Adipose tissue (tissue), 3 donors: Measurements from ENCODE around the gene NUBPL. TPM values are rescaled to one million over a fixed set of nuclear protein-coding genes. Genes with fewer than 3 reads are reported as not detected.
"Not testable (repeated sequence)": the region's sequence is repeated elsewhere in the genome, so short reads cannot be mapped to it uniquely, and the experiment has no call there.

Experiments
- H3K27ac ChIP-seq: one replicate; pipeline ENCODE4 v1.5.1; 2013; ENCODE audit warnings: low read depth, low read length
- WGBS, 3 donors: extraction: QIAGEN DNeasy Blood & Tissue Kit; methylation state at CpG; one replicate each; pipeline ENCODE4 v1.1.7; 2013; 5-methylcytosine and 5-hydroxymethylcytosine counted together
- polyA plus RNA-seq, 3 donors: library from polyadenylated mRNA; stranded (reverse); fragments of 200-250 nt; gene quantifications; one replicate each; pipeline ENCODE4 v1.2.3, GENCODE V29; 2013
- donor health status: healthy with polysubstance abuse.
- donor health status: Bipolar disorder and iron deficiency.
- donor health status: healthy.

The NUBPL gene
- polyA plus RNA-seq, 3 donors: 2.9 to 7.8 (median 7.5) TPM

GRCh38 chr14:31766315-31766892 is 205.2 kb downstream of the NUBPL start:
- 81 to 93% (median 93%) methylated on average over 5 of the region's 5 CpGs for WGBS, 3 donors
- no peak overlapping the region for H3K27ac ChIP-seq

- H3K27ac ChIP-seq: no peak overlapping the region
Measured at GRCh38 chr14:31768355-31768754, 207.2 kb downstream of the NUBPL start.

- 69 to 92% (median 83%) methylated on average over 4 of the region's 4 CpGs for WGBS, 3 donors
- no peak overlapping the region for H3K27ac ChIP-seq
Measured at GRCh38 chr14:31770271-31770670, 209.1 kb downstream of the NUBPL start.

DNA sequence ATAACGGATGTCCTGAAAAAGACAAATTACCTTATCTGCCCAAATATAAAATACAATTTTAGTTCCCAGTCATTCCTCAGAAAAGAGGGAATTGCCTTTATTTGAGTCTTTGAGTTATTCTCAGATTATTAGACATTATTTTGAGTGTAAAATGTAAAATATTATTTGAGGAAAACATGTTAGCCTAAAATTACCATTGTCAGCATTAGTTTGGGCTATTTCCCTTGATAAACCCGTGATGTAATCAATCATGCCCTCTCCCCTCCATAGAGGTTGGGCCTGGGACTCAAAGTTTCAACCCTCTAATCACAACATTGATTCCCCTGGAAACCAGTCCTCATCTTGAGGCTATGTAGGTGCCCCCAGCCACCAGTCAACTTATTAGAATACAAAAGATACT is 213.4 kb downstream of the NUBPL start:
- 89 to 98% (median 93%) methylated on average over 2 of the region's 2 CpGs for WGBS, 3 donors
- H3K27ac ChIP-seq: no peak overlapping the region

- no peak overlapping the region for H3K27ac ChIP-seq
- 63 to 86% (median 65%) methylated on average over 4 of the region's 4 CpGs for WGBS, 3 donors
Measured at GRCh38 chr14:31777312-31777711, 216.1 kb downstream of the NUBPL start.

- no peak overlapping the region for H3K27ac ChIP-seq
- WGBS, 3 donors: 97 to 100% (median 98%) methylated on average over 1 of the region's 1 CpG
Measured at GRCh38 chr14:31781578-31781977, 220.4 kb downstream of the NUBPL start.

GRCh38 chr14:31785574-31785973 is 224.4 kb downstream of the NUBPL start:
- 82 to 89% (median 87%) methylated on average over 1 of the region's 1 CpG for WGBS, 3 donors
- H3K27ac ChIP-seq: no peak overlapping the region

DNA sequence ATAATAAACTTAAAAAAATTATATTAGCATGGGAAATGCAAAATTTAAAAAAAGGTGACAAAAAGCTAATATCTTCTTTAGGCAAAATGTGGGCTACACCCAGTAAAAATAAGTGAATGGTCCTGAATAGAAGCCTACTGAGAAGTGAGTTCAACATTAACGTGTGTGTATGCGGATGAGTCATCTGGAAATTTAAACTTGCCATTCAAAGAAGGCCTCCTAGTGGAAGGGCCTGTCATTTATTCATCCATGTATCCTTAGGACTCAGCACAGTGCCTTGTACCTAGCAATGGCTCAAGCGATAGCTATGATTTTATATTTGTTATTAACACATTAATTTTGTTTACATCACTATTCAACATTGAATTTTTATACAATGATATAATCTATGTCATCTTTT is 226.2 kb downstream of the NUBPL start:
- no peak overlapping the region for H3K27ac ChIP-seq
- WGBS, 3 donors: 86 to 92% (median 90%) methylated on average over 3 of the region's 3 CpGs

GRCh38 chr14:31788340-31788739 is 227.1 kb downstream of the NUBPL start:
- H3K27ac ChIP-seq: no peak overlapping the region
- WGBS, 3 donors: 94 to 95% (median 95%) methylated on average over 1 of the region's 1 CpG

- no peak overlapping the region for H3K27ac ChIP-seq
Measured at GRCh38 chr14:31792726-31793125, 231.5 kb downstream of the NUBPL start.

GRCh38 chr14:31797946-31798345 is 236.7 kb downstream of the NUBPL start:
- 90 to 92% (median 92%) methylated on average over 3 of the region's 3 CpGs for WGBS, 3 donors
- H3K27ac ChIP-seq: not testable (repeated sequence)

- H3K27ac ChIP-seq: no peak overlapping the region
Measured at GRCh38 chr14:31802838-31803237, 241.6 kb downstream of the NUBPL start.

DNA sequence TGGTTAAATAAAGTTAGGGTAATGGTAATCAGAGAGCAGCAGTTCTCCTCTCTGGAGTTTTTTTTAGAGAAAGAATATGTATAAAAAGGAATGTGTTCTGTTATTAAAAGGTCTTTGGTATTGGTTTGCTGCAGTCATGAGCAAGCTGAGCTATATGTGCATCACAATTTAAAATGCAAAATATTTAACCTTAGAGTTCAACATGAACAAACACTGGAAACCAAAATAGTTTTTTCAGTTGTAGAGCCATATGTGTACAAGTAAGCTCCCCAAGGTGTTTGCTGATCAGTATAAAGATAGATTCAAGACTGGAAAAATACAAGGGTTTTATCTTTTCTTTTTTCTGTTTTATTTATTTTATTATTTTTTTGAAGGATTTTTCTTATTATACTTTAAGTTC is 245.0 kb downstream of the NUBPL start:
- no peak overlapping the region for H3K27ac ChIP-seq

- WGBS, 3 donors: 78 to 87% (median 80%) methylated on average over 15 of the region's 15 CpGs
- not testable (repeated sequence) for H3K27ac ChIP-seq
Measured at GRCh38 chr14:31811693-31812628, 250.8 kb downstream of the NUBPL start.

DNA sequence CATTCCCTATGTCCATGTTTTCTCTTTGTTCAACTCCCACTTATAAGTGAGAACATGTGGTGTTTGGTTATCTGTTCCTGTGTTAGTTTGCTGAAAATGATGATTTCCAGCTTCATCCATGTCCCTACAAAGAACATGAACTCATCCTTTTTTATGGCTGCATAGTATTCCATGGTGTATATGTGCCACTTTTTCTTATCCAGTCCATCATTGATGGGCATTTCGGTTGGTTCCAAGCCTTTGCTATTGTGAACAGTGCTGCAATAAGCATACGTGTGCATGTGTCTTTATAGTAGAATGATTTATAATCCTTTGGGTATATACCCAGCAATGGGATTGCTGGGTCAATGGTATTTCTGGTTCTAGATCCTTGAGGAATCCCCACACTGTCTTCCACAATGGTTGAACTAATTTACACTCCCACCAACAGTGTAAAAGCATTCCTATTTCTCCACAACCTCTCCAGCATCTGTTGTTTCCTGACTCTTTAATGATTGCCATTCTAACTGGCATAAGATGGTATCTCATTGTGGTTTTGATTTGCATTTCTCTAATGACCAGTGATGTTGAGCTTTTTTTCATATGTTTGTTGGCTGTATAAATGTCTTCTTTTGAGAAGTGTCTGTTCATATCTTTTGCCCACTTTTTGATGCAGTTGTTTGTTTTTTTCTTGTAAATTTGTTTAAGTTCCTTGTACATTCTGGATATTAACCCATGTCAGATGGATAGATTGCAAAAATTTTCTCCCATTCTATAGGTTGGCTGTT is 252.7 kb downstream of the NUBPL start:
- WGBS, 3 donors: 93 to 98% (median 95%) methylated on average over 2 of the region's 2 CpGs

DNA sequence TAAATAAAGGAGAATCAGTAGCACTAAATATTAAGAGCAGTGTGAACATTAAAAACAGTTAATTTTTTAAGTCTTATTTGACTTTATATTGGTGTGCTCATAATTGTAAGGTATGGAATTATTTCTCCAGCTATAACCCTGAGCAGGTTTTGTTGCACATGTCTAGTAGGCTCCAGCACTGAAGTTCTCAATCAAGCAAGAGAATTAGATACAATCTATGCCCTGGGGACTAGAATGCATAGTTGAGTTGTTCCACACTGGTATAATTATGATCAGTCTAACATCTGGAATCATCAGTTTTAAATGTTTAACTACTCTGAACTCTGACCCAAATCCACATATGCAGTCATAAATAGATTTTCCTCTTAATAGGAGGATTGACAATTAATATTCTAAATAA is 258.1 kb downstream of the NUBPL start:
- no peak overlapping the region for H3K27ac ChIP-seq

More for the DNA sequence above, 252.7 kb downstream of the NUBPL start:
- not testable (repeated sequence) for H3K27ac ChIP-seq

DNA sequence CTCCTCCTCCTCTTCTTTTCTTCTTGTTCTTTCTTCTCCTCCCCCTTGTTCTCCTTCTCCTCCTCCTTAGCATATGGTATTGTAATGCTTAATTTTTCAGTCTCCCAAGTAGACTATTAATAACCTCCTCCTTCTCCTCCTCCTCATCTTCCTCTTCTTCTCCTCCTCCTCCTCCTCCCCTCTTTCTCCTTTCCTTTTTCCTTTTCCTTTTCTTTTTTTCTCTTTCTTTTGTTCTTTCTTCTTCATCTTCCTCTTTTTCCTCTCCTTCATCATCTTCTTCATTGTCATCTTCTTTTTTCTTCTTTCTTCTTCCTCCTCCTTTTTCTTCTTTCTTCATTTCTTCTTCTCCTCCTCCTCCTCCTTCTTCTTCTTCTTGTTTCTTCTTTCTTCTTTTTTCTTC is 264.3 kb downstream of the NUBPL start:
- H3K27ac ChIP-seq: no peak overlapping the region

DNA sequence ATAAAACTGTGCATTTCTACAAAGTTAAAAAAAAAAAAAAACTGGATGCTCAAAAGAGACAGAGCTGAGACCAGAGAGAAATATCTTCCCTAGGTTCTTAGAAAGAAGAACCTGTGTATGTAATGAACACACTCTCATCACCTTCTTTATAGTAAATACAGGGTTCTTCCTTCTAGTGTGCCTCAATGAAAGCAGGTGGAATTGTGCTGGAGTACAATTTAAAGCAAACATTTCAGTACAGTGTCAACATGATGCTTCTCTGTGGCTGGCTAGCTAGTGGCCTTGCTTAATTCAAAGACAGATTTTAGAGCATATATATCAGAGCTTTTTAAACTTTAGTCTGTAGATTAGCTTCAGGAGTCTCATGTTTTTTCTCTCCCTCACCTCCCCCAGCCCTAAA is 266.1 kb downstream of the NUBPL start:
- no peak overlapping the region for H3K27ac ChIP-seq

DNA sequence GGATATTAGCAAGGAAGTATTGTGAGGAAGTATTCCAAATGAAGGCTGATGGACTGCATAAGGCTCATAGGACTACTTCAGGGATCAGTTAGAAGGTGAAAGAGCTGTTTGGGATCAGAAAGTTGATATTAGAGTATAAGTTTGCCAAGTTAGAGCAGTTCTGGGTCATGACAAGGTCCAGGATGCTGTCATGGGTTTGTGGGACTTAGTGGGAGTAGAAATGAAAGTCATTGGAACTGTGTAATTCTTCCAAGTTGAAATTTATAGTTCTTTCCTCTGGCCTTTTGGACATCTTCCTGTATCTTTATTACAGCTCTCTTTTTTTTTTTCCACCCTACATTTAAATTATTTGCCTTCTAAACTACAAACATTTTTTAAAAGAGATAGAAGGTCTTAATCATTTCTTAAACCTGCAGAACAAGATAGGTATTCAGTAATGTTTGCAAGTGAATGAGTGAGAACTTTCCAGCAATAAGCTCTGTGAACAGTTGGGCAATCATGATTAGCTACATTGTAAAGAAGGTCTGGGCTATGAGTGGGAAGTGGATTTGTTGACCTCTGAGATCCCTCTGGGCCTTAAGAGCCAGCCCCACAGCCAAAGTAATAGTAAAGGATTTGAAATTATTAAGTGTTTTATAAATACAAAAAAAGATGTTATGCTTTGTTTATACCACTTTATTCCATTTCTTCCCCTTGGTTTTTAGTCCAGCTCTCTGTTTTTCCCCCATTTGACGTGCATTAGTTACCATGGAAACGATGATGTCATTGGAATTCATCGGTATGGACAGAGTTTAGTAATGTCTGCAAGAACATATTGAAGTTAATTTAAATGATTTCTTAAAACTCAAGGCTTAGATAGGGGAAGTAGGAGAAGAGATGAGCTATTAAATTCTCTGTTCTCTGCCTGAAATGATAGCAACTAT is 268.0 kb downstream of the NUBPL start:
- H3K27ac ChIP-seq: no peak overlapping the region
- 57 to 77% (median 67%) methylated on average over 3 of the region's 3 CpGs for WGBS, 3 donors
